ENCODE results near the gene TAF4. TPM values are rescaled to one million over a fixed set of nuclear protein-coding genes. Genes with fewer than 3 reads are reported as not detected.

Gene TAF4
- total RNA-seq, 1 experiment from 2014 or later, result 94.9 TPM

DNA sequence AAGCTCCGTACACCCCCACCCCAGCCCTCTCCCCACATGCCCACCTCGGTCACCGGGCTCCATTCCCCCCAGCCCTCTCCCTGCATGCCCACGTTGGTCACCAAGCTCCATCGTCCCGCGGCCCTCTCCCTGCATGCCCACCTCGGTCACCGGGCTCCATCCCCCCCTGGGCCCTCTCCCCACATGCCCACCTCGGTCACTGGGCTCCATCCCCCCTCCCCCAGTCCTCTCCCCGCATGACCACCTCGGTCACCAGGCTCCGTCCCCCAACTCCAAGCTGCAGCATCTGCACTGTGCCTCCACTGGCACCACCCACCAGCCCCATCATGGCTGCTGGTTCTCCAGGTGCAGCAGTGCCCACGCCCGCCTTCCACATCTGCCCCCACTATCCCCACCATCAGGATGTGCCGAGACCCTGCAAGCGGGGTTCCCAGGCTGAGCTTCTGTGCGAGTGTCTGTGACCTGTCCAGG lies 16.8 kb downstream of the TAF4 start:
- Mint-ChIP-seq H3K4me3 (ENCODE audit: unreplicated experiment) (no peak overlapping the region), H3K27me3 (ENCODE audit: insufficient read depth, unreplicated experiment) (no peaks in the 10 kb centered on the region)
- no TSS peak for BruUV-seq (replicated peaks)

DNA sequence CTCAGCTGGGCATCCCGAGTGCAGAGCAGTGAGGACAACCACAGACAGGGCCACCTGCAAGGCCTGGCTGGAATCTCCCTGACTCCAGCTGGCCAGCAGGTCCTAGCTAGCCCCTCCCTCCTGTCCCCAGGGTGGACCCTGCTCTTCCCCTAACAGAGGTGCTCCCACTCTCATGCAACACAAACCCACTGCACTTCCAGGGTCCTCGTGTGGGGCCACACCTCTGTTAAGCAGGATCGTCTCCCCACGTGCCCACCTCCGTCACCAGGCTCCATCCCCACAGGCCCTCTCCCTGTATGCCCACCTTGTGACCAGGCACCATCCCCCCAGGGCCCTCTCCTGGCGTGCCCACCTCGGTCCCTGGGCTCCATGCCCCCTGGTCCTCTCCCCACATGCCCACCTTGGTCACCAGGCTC lies 17.3 kb downstream of the TAF4 start:
- H3K4me3 ChIP-seq (ENCODE audit: low read depth, low read length), result no peak overlapping the region
- TF ChIP-seq, protein P1, sequence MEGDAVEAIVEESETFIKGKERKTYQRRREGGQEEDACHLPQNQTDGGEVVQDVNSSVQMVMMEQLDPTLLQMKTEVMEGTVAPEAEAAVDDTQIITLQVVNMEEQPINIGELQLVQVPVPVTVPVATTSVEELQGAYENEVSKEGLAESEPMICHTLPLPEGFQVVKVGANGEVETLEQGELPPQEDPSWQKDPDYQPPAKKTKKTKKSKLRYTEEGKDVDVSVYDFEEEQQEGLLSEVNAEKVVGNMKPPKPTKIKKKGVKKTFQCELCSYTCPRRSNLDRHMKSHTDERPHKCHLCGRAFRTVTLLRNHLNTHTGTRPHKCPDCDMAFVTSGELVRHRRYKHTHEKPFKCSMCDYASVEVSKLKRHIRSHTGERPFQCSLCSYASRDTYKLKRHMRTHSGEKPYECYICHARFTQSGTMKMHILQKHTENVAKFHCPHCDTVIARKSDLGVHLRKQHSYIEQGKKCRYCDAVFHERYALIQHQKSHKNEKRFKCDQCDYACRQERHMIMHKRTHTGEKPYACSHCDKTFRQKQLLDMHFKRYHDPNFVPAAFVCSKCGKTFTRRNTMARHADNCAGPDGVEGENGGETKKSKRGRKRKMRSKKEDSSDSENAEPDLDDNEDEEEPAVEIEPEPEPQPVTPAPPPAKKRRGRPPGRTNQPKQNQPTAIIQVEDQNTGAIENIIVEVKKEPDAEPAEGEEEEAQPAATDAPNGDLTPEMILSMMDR (IDR thresholded peaks at IDR 0.05; ENCODE audit: insufficient read depth in 1 of 2, low read depth in 1 of 2, low read length in 1 of 2, severe bottlenecking in 1 of 2, unreplicated experiment in 1 of 2), result no peak
- intact Hi-C loops (cut with micrococcal nuclease; ENCODE audit: unreplicated experiment), result no loop called here
- Mint-ChIP-seq H3K27me3 (ENCODE audit: insufficient read depth, unreplicated experiment) (no peaks in the 10 kb centered on the region), H3K4me3 (ENCODE audit: unreplicated experiment) (no peak overlapping the region), H3K4me1 (ENCODE audit: low read depth, unreplicated experiment) (peaks cover 6% of the 10 kb centered on the region), H3K36me3 (ENCODE audit: insufficient read depth, unreplicated experiment) (peaks cover 15% of the 10 kb centered on the region), H3K9me3 (ENCODE audit: unreplicated experiment) (no peaks in the 10 kb centered on the region), H3K27ac (ENCODE audit: unreplicated experiment) (no peak overlapping the region)
- DNase-seq, result no peak
- no peaks in the 10 kb centered on the region for H3K27me3 ChIP-seq (replicated peaks; ENCODE audit: control insufficient read depth, insufficient read depth, low read length)
- POLR2A ChIA-PET, result no interaction called here
- H3K36me3 ChIP-seq (ENCODE audit: control insufficient read depth, insufficient read depth, low read length), result no peaks in the 10 kb centered on the region
- no peaks in the 10 kb centered on the region for H3K9me3 ChIP-seq
- H3K4me1 ChIP-seq, result peaks cover 3% of the 10 kb centered on the region; the same call in 1 of the 2 replicates
- CTCF ChIA-PET, result interaction anchor here (0.7 kb wide), 1 partner anchor 53 kb away, joined by 8 read pairs; no protein-coding TSS in a partner anchor
- BruUV-seq (replicated peaks), result no TSS peak

More for the DNA sequence above, 16.8 kb downstream of the TAF4 start:
- Mint-ChIP-seq H3K36me3 (ENCODE audit: insufficient read depth, unreplicated experiment) (peaks cover 15% of the 10 kb centered on the region), H3K4me1 (ENCODE audit: low read depth, unreplicated experiment) (peaks cover 6% of the 10 kb centered on the region), H3K9me3 (ENCODE audit: unreplicated experiment) (no peaks in the 10 kb centered on the region), H3K27ac (ENCODE audit: unreplicated experiment) (no peak overlapping the region)
- no peak for DNase-seq
- no peaks in the 10 kb centered on the region for H3K36me3 ChIP-seq (ENCODE audit: control insufficient read depth, insufficient read depth, low read length)
- no peak overlapping the region for H3K4me3 ChIP-seq (ENCODE audit: low read depth, low read length)
- POLR2A ChIA-PET, result no interaction called here
- intact Hi-C loops (cut with micrococcal nuclease; ENCODE audit: unreplicated experiment), result no loop called here
- TF ChIP-seq, protein P1 (IDR thresholded peaks at IDR 0.05; ENCODE audit: insufficient read depth in 1 of 2, low read depth in 1 of 2, low read length in 1 of 2, severe bottlenecking in 1 of 2, unreplicated experiment in 1 of 2), result no peak
- CTCF ChIA-PET, result interaction anchor here (0.6 to 0.7 kb wide), 2 partner anchors 16 to 54 kb away, joined by 8 to 10 read pairs; no protein-coding TSS in a partner anchor
- H3K27me3 ChIP-seq (replicated peaks; ENCODE audit: control insufficient read depth, insufficient read depth, low read length), result no peaks in the 10 kb centered on the region
- H3K9me3 ChIP-seq, result no peaks in the 10 kb centered on the region
- no peaks in the 10 kb centered on the region for H3K4me1 ChIP-seq

DNA sequence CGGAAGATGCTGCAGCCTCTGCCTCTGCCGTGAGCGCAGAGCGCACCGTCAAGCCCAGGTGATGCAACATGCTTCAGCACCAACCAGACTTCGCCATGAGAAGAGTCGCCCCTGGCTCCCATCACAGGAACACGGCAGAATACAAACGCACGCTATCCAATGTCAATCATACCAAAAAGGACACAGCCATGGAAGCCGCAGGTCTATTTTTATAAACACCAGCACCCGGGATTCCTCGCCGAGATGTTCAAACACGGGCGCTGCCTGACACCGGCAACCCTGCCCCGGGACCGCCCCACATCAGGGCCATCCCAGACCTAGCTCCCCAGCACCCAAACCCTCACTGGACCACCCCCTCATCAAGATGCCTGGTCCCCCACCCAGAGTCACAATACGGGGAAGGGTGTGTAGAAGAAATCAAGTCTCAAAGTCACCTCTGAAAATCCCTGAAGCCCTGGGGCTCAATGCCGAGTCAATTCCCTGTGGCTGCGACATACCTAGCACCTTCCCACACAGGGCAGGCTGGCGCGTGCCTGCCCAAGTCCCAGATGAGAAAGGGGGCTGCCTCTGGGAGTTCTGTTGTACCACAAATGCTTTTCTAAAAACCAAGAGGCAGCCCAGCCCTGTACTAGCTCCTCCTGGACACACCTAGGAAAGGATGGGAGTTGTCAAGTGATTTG lies 17.9 kb downstream of the TAF4 start:
- CTCF ChIA-PET, result interaction anchor here (0.7 kb wide), 1 partner anchor 53 kb away, joined by 8 read pairs; no protein-coding TSS in a partner anchor
- Histone ChIP-seq H3K4me1 (peaks cover 8% of the 10 kb centered on the region; the same call in 1 of the 2 replicates), H3K4me3 (ENCODE audit: low read depth, low read length) (no peak overlapping the region), H3K36me3 (ENCODE audit: control insufficient read depth, insufficient read depth, low read length) (no peaks in the 10 kb centered on the region), H3K9me3 (no peaks in the 10 kb centered on the region), H3K27me3 (replicated peaks; ENCODE audit: control insufficient read depth, insufficient read depth, low read length) (no peaks in the 10 kb centered on the region)
- no TSS peak for BruUV-seq (replicated peaks)
- TF ChIP-seq, protein P1 (IDR thresholded peaks at IDR 0.05; ENCODE audit: insufficient read depth in 1 of 2, low read depth in 1 of 2, low read length in 1 of 2, severe bottlenecking in 1 of 2, unreplicated experiment in 1 of 2), result no peak
- Mint-ChIP-seq H3K27ac (ENCODE audit: unreplicated experiment) (no peak overlapping the region), H3K27me3 (ENCODE audit: insufficient read depth, unreplicated experiment) (no peaks in the 10 kb centered on the region), H3K36me3 (ENCODE audit: insufficient read depth, unreplicated experiment) (peaks cover 16% of the 10 kb centered on the region), H3K4me3 (ENCODE audit: unreplicated experiment) (no peak overlapping the region), H3K4me1 (ENCODE audit: low read depth, unreplicated experiment) (peaks cover 6% of the 10 kb centered on the region), H3K9me3 (ENCODE audit: unreplicated experiment) (no peaks in the 10 kb centered on the region)
- intact Hi-C loops (cut with micrococcal nuclease; ENCODE audit: unreplicated experiment), result no loop called here
- DNase-seq, result no peak
- POLR2A ChIA-PET, result interaction anchor here (0.8 kb wide), 1 partner anchor 19 kb away, joined by 3 read pairs; no protein-coding TSS in a partner anchor
